Stimulated activated CD8-positive, alpha-beta memory T cell treated with anti-CD3 and anti-CD28 coated beads, Interleukin-12 subunit alpha, Interleukin-12 subunit beta, amount 100 ng/mL, for 24 hours (primary cell): ENCODE measurements around the gene USH2A.

Source experiments
- DNase-seq: peaks from one replicate; pipeline ENCODE4 v3.0.0-alpha.2; 2020; ENCODE audit errors: extremely low read depth

Gene USH2A

DNA sequence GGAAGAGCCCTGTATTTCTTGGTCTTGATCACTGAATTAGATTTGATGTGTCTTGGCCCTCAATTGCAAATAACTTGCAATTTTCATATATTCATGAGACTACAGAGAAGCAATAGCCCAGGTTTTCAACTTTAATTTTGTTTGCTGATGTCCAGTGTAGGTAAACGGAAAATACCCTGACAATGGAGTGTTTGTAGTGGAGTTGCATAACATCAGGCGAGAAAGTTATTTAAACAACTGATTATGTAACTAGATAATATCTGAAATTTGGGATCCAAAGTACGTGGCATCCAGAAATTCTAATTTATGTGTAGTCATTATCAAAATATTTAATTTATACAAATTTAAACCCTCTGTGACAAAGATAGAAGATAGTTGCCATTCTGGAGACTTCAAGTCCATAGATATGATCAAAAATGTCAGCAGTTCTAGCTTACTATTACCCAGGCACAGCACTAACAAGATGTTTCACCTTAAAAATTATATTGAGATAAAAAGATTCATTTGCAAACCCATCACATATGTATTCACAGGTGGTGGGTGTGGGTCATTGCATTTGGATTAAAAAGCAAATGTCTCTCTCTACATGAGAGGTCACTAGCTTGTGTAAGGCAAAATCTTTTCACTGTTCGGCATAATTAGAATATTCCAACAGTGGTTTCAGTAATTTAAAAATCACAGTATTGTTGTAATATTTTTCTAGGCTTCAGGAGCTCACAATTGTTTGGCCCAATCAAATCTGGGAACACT lies 705.4 kb downstream of the USH2A start:
- no peak for DNase-seq

DNA sequence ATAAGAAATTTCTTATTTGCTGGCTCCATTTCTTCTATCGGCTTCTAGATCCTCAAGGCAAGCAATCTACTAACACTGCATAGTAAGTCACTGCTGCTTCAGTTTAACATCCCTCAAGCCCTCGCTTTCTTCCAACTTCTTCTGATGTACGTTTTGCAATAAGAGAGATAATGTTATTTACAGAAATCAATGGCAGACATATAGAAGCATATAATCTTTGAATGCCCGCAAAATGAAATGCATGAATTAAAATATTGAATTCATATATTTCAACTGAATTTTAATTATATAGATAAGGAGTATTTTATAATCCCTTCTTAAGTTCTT lies 712.4 kb downstream of the USH2A start:
- DNase-seq, result no peak

DNA sequence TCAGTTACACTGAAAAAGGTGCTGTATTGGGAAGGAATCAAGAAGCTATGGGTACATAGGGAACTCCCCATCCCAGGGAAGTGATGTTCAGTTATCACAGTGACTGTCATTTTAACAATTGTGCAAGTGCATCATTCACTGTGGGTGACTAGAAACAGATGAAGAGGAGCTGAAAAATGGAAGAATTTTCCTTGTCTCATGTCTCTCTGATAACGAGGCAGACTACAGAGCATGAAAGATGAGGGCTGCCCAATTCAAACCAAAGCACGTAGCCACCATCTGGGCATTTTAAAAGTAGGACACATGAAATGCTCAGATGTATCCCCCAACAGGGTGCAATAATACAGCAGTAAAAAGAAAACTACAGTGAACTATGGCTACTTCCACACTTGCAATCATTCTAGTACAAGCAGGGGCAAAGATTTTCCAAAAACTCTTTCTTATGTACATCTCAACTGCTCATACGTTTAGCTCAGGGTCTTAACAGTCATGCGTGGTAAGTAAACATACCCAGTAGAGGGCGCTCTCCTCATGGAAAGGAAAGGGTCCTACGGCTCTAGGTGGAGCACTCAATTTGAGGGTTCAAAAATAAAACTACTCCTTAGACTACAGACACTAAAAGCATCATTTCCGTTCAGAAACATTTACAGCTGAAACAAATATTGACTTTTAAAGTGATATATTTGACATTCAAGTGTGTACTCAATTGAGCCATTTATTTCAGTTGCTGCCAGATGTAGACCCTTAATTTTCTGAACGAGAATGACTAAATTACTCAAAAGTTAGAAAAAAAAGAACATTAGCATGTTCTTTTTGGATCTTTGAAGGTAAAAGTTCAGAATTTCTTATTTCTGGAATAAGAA lies 713.0 kb downstream of the USH2A start:
- DNase-seq, result no peak

DNA sequence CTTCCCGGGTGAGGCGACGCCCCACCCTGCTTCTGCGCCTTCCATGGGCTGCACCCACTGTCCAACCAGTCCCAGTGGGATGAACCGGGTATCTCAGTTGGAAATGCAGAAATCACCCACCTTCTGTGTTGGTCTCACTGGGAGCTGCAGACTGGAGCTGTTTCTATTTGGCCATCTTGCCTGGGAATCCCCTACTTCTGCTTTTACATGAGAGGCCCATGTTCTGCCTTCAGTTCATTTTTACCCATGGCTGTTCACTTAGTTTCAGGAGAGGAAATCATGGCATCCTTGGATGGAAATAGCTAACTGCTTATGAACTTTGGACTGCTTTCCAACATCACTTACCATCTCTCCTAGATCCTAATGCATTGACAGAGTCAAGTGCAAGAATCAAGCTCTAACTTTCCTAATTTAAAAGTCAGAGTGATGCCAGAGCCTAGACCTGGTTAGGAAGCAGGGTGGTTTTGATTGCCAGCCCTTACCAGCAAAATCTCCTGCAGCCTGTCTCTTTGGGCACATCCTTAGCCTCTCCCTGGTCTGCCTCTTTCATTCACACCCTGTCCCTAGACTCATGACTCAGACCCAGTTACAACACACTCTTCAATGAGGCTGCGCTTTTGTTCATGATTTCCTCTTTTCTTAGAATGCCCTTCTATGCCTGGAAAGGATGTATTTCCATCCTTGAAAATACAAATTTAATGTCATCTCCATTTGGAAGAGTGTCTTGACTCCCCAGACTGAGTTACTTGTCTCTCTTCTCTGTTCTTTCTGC lies 719.0 kb downstream of the USH2A start:
- DNase-seq, result no peak

DNA sequence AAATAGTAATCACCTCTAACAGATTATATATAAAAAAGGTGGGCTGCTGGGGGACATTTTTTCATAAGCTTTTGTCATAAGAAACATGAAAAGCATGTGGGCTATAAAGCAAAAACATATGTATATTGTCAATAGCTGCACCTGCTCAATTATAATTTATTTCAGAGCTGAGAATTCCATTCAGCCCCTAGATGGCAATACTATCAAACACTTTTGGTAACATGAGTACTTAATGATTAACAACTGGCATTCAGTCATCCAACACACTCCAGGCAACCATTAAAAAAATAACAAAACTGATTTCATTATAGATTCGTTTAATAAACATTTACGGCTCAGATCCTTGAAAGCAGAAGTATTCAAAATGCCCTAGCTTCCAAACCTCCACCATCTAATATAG lies 741.0 kb downstream of the USH2A start:
- no peak for DNase-seq

DNA sequence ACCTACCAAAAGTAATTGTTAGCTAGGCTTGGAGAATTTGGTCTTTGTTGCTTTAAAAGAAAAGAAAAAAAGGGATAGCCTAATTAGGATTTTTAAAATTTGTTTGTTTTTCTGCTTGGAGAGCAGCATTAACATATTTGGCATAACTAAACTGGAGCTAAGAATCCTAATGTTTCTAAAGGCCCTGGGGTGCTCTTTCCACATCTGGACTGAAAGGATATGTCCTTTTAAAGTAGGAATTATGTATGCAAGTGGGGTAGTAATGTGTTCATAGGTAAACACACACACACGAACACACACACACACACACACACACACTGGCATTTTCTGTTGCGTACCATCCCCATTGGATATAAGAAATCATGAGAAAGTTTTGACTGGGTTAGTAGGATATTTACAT lies 742.2 kb downstream of the USH2A start:
- DNase-seq, result no peak

DNA sequence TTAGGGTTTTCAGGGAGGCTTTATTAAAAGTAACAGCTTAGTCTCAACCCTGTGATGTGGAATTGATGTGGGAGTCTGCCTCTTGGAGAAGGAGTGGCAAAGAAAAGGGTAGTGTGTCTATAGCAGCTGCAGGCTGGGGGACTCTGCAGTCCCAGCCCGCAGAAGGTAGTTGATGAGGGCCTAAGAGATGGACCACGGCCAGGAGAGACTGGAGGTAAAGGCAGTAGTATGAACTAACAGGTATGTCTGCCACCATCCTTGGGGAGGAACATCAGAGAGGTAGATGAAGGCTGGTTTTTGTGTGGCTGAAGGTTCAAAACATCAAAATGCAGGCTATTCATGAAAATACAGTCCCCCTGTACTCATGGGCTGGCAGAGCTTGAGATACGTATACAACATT lies 744.0 kb downstream of the USH2A start:
- DNase-seq, result no peak

DNA sequence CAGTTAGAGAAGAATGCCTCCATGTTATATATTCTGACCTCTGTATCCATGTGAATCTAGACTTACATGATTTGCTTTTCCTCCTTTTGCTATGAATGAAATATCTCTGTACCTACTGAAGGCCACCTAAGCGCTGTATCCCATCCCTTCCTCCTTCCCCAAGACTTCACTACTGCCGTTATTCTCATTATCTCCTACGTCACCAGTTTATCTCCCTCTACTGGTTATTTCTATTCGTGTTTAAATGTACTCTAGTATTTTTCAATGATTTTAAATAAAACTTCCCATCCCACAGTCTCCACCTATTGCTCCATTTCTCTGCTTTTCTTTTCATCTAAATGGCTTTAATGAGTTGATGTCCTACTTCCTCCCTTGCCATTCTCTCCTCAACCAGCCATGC lies 746.1 kb downstream of the USH2A start:
- no peak for DNase-seq

DNA sequence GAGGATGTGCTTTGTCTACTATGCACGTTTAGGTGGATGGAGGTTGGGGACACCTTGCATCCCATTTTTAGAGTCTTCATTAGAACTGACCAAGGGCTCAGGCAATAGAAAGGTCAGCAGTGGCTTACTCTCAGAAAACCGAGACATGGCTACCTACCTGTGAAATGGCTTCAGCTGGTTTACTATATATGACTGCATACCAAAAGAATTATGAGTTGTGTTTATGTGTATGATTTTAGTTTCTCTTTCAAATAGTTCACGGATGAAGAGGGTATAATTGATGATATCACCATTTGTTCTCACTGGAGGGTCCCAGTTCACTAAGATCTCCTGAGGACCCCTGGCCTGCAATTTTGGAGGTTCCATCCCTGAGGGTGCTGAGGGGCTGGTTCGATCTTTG lies 749.3 kb downstream of the USH2A start:
- no peak for DNase-seq

DNA sequence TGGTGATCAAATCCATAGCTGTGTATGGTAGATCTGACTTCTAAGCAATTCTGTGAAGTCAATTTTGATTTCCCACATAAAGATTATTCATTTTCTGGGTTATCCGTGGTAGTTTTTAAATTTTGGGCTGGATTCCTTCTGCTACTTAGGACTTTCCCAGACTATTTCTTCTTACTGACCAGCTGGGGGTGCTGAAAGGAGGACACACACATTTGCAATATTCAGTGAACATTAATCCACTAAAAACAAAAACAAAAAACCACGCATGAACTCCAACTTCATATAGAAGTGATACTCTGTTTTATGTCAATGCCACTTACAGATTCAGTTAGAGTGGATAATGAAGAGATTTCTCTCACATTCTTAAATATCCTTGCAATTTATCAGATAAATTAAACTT lies 750.8 kb downstream of the USH2A start:
- no peak for DNase-seq

DNA sequence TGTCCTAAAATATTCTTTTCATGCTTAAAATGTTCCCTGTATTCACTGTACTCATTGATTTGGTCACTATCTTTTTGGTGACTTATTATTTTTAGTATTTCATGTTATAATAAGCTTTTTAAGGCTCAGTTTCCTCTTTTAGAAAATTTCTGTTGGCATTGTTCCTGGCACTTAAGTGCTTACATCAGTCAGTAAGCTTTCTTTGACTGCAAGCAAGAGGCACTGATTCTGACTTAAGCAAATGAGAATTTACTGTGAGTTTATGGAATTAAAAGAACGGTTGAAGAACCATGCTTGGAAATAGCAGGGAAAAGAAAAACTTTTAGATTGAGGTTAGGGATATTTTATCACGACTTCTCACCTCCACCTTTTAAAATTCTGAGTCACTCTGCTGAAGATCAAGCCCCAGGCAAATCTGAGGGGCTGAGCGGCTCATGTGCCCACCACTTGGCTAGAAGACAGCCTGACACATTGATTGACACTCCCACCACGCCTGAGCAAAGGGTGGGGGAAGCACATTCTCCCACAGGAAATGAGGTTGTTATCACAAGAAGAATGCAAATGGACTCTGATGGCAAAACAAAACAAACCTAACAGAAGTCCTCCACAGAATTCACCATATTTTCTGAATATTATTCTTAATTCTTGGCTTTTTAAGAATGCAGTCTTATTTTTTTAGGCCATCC lies 753.3 kb downstream of the USH2A start:
- DNase-seq, result no peak

DNA sequence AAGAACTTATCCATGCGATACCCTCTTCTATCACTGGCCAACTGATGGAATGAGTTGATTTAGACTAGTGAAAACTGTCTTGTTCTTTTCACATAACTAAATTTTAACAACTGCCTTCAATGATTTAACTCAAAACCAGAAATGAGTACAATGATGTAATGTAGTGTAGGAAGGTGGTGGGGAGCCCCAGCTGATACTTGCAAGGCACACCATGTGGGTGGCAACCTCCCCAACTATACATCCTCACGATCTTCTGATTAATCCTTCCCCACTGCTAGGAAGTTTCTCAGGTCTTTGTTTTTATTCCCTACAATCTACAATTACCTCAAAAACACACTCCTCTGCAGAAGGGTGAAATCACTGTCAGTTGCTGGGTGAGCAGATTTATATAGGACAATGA lies 755.5 kb downstream of the USH2A start:
- DNase-seq, result no peak

DNA sequence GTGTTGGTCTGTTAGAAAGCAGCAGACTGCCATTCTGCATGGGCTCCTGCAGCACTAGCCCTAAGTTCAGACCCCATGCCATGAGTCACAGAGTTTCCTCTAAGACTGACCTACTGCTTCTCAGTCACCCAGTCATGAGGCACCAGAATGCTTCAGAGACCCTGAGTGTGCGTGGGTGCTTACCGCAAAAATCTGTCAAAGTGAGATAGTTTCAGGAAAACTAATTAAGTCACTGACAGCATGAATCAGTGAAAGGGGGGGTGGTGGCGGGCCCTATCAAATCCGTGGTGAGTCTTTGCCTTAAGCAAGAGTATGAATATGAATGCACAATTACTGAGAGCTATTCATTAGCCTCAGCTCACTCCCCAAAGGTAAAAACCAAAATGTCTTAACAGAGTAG lies 758.0 kb downstream of the USH2A start:
- no peak for DNase-seq

DNA sequence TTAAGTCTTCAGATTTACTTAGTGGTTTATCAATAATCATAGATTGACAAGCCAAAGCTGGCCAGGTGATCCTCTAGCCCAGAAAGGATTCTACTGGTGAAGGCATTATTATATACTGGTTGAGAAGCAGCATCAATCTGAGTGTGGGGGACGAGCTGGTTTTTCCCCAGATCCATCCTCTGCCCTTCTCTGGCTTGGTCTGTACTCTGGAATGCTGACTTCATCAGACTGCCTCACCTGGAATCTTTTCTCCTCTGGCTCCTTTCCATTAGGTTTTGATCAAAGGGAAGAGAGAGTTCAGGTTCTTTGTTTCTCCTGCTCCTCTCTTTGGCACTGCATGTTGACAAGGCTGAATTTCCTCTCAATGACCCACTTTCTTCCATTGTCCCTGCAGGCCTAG lies 762.2 kb downstream of the USH2A start:
- DNase-seq, result no peak

DNA sequence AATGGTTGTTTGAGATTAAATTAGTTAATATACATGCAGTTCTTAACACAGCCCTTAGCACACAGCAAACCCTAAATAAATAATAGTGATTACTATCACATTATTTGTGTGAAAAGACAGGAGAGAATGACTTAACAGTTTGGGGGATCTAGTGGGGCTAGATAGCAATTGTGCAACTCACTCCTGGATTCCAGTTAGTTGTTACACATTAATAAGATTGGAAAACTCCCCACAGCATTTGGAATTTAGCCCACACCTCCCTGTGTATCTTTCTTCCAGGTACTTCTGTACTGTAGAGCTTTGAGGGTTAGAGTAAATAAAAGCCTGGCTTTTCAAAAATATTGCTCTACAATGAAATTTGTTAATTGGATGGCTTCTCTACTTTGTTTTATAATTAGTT lies 763.0 kb downstream of the USH2A start:
- DNase-seq, result no peak

DNA sequence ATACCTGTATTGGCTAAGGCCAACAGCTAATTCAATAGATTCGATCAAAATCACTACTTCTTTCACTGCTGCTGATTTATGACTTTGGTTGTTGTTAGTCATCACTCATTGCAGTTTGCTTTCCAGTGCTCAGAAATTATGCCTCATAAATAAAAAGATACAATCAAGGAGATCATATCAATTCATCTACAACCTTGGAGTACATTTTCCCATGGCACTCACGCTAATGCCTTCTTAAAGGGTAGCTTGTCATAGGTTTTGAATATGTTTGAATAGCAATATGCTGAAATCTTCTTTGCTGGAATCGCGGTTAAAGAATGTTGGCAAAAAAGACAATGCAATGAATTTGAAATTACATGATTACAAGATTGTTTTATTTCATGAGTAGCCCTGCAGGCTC lies 766.2 kb downstream of the USH2A start:
- no peak for DNase-seq

DNA sequence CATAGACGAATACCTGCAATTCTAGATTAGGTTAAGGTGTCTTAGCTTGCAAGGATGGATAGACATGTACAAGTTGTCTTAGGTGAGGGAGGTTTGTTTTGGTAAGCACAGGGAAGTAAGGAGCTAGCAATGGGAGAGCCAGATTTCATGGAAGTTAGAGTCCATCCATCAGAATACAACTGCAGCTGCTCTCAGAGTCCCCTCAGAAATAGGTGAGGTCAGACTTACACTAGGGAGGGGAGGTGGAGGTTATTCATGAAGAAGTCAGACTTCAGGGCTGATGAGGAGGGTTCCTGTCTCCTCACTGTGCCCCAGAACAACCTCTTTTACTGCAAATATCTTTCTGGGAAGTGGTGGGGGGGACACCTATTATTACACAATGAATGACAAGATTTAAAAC lies 770.9 kb downstream of the USH2A start:
- DNase-seq, result no peak

DNA sequence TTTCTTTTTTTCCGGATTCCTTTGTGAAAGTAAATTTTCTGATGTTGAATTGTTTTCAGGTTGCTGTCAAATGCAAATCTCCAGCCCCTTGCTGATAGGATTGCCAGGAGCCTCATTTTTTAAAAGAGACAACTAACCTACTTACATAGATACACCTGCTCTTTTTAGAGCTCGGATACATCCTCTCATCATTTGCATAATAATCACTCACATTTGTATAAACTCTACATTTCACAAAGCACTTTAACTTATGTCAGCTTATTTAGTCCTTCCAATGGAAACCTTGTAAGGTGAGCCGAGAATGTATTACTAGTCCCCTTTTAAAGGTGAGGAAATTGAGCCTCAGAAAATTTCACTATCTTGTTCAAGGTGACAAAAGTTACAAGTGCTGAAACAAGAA lies 771.4 kb downstream of the USH2A start:
- no peak for DNase-seq

DNA sequence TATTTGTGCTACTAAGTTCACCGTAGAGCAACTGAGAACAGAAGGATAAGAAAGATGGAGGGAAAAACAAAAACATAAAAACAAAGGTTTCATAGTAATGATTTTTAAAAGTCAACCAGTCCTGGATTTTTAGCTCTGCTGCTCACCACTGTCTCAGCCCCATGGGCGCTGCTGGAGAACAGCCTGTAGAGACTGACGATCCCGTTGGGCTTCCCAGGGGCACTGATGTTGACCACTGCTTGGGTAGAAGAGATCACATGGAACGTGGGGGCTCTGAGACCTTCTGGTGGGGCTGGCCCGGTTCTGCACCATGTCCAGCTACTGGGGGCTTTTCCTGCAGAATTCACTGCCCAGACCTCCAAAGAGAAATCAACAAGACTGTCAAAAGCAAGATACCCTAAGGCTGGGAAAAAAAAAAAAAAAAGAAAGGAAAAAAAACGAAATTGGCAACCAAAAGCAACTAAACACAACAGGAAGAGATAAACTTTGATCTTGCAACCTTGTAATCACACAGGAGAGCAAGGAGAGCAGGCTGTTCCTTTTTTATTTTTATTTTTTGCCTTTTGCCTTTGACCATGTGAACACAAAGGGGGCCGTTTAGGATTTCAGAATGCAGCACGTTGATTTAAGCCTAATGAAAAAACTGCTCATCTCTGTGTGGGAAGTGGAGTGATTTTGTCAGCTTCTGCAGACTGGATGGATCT lies 772.6 kb downstream of the USH2A start:
- no peak for DNase-seq

DNA sequence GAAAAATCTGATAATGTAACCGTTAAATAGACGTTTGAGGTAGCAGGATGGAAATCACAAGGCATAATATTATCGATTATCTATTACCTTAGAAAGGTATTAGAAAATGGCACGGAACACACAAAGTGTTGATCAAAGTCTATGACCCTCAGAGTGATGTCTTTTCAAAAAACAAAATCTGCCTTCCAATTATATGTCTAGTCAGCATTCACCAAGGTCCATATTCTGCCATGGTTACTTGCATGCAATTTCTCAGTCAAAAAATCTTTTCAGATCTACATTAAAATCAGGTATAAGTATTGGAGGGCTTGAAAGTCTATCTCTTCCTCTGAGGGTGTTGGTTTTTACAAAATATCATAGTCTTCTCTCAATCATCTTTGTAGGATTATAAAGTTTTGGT lies 774.3 kb downstream of the USH2A start:
- DNase-seq, result no peak

DNA sequence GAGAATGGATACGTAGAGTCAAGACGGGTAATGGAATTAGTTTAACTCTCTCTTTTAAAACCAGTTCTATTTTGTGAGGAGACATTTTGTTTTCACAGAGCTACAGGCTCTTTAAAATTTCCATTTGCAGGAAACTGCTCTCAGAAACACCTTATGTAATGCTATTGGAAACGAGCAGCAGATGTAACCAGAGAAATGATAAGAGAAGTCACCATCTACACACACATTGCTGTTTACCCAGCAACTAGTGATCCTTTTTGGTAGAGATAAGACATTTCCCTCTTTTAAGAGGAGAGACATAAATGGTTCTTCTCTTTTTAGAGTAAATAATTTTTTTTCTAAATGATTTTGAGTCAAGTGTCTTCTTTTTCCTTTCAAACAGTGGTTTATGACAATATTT lies 775.5 kb downstream of the USH2A start:
- no peak for DNase-seq

DNA sequence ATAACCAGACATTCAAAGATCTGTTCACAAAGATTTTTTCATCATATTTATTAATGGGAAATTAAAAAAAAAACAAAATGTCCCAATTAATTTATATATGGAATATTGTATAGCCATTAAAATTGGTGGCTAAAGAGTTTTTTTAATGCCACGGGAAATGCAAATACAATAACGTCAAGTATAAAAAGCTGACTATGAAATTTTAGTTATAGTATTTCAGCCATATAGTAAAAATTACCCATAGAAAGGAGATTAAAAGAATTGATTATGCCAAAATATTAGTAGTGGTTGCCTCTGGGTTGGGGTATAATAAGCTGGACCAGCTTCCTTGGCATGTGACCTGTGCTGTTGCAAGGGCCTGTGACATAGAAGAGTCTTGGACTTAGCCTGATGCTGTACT lies 777.4 kb downstream of the USH2A start:
- no peak for DNase-seq
